ENCODE data around the gene MGP. TPM values are rescaled to one million over a fixed set of nuclear protein-coding genes. Genes with fewer than 3 reads are reported as not detected.

MGP gene
- total RNA-seq, 3 donors from 2014 or later: 0.52 to 0.55 TPM; not detected in 1

- H3K4me3 Mint-ChIP-seq: no peak overlapping the region
- H3K36me3 Mint-ChIP-seq (ENCODE audit: insufficient read depth): peaks cover 46% of the 10 kb centered on the region
- peaks cover 30% of the 10 kb centered on the region for H3K4me1 Mint-ChIP-seq (ENCODE audit: low read depth)
- H3K9me3 Mint-ChIP-seq: no peaks in the 10 kb centered on the region
- ATAC-seq: no peak
- no peak for DNase-seq
- H3K27me3 Mint-ChIP-seq (ENCODE audit: low read depth): no peaks in the 10 kb centered on the region
Observed at GRCh38 chr12:14911131-14911530, 25.5 kb upstream of the MGP start.

- peak; percentile 86 to 87 for ATAC-seq
- H3K27me3 Mint-ChIP-seq (ENCODE audit: low read depth): no peaks in the 10 kb centered on the region
- peaks cover 41% of the 10 kb centered on the region for H3K36me3 Mint-ChIP-seq (ENCODE audit: insufficient read depth)
- peak overlapping the region; percentile 51 for H3K4me3 Mint-ChIP-seq
- DNase-seq: no peak
- peaks cover 30% of the 10 kb centered on the region for H3K4me1 Mint-ChIP-seq (ENCODE audit: low read depth)
- no peaks in the 10 kb centered on the region for H3K9me3 Mint-ChIP-seq
Observed at GRCh38 chr12:14910090-14910915, 24.6 kb upstream of the MGP start.

DNA sequence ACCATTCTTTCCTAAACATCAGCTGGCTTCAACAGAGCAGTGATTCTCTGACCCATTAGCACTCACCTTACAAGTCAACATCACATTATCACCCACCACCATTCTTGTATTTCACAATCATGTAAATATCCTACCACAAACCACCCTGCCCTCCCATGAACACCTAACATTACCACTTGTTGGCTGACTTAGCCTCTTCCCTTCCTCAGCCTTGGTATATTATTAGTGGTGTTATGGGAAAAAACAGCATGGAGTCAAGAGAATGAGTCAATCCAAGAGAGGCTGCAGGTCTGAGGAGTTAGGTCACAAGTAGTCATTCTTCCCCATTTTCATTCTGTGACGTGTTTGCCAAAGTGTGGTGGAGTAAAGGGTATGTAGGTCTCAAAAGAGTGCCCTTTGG lies 22.3 kb upstream of the MGP start:
- peaks cover 21% of the 10 kb centered on the region for H3K36me3 Mint-ChIP-seq (ENCODE audit: insufficient read depth)
- ATAC-seq (no peak), DNase-seq (no peak)
- no peaks in the 10 kb centered on the region for H3K9me3 Mint-ChIP-seq
- H3K4me1 Mint-ChIP-seq (ENCODE audit: low read depth): peaks cover 32% of the 10 kb centered on the region
- H3K27me3 Mint-ChIP-seq (ENCODE audit: low read depth): no peaks in the 10 kb centered on the region
- H3K4me3 Mint-ChIP-seq: no peak overlapping the region

DNA sequence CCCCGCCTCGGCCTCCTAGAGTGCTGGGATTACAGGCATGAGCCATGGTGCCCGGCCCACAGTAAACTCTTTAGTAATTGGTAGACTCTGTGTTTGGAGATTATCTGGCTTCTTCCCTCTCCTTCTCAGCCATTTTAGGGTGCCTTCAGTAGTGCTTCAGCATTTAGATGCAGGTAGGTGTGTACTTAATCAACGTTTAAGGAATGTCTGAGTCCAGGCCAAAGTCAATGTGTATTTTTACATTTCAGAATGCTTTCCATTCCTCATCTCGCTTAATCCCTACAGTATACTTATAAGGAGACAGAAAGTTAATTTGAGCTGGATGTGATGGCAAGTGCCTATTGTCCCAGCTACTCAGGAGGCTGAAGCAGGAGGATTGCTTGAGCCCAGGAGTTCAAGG lies 20.5 kb upstream of the MGP start:
- H3K4me1 Mint-ChIP-seq (ENCODE audit: low read depth): peaks cover 31% of the 10 kb centered on the region
- DNase-seq: no peak

DNA sequence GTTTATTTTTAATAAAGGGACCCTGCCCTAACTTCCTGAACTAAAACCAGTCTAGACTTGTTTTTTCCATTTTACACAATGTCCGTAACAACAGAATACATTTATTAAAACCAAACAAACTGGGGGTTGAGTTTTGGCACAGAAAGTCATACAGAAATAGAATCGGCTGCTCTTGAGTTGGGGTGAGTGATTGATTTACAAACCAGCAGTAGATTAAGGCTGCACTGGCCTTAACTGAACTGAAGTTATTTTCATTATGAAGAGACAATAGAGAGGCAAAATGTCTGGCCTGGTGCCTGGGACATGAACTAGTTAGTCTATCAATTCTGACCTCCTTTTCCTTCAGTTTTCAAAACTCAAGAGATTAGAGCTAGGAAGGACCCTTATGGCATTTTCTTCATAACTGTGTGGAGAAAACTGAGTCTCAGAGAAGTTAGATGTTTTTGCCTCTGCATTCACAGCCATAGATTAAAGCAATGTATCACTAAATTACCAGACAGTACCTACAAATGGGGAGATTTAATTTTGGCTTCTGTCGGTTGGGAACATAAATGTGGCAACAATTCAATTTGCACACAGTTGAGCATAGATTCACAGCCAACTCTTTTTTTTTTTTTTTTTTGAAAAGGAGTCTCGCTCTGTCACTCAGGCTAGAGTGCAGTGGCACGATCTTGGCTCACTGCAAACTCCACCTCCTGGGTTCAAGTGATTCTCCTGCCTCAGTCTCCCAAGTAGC lies 19.8 kb upstream of the MGP start:
- Mint-ChIP-seq H3K27me3 (ENCODE audit: low read depth) (no peaks in the 10 kb centered on the region), H3K36me3 (ENCODE audit: insufficient read depth) (peaks cover 14% of the 10 kb centered on the region), H3K9me3 (no peaks in the 10 kb centered on the region), H3K4me3 (no peak overlapping the region), H3K4me1 (ENCODE audit: low read depth) (peaks cover 25% of the 10 kb centered on the region)
- DNase-seq (no peak), ATAC-seq (no peak)

More for the DNA sequence above, 20.5 kb upstream of the MGP start:
- no peak for ATAC-seq
- Mint-ChIP-seq H3K36me3 (ENCODE audit: insufficient read depth) (peaks cover 14% of the 10 kb centered on the region), H3K4me3 (no peak overlapping the region), H3K27me3 (ENCODE audit: low read depth) (no peaks in the 10 kb centered on the region), H3K9me3 (no peaks in the 10 kb centered on the region)

- Mint-ChIP-seq H3K4me1 (ENCODE audit: low read depth) (peaks cover 19% of the 10 kb centered on the region), H3K9me3 (no peaks in the 10 kb centered on the region), H3K4me3 (no peak overlapping the region), H3K36me3 (ENCODE audit: insufficient read depth) (peaks cover 11% of the 10 kb centered on the region), H3K27me3 (ENCODE audit: low read depth) (no peaks in the 10 kb centered on the region)
- DNase-seq: no peak
- ATAC-seq: no peak
Observed at GRCh38 chr12:14904854-14905253, 19.2 kb upstream of the MGP start.

- no peaks in the 10 kb centered on the region for H3K9me3 Mint-ChIP-seq
- DNase-seq: no peak
- ATAC-seq: no peak
- peaks cover 14% of the 10 kb centered on the region for H3K4me1 Mint-ChIP-seq (ENCODE audit: low read depth)
- no peak overlapping the region for H3K4me3 Mint-ChIP-seq
- H3K36me3 Mint-ChIP-seq (ENCODE audit: insufficient read depth): peaks cover 6% of the 10 kb centered on the region
- H3K27me3 Mint-ChIP-seq (ENCODE audit: low read depth): no peaks in the 10 kb centered on the region
Observed at GRCh38 chr12:14903386-14904098, 17.9 kb upstream of the MGP start.

- H3K9me3 Mint-ChIP-seq: no peaks in the 10 kb centered on the region
- peaks cover 9% of the 10 kb centered on the region for H3K4me1 Mint-ChIP-seq (ENCODE audit: low read depth)
- no peaks in the 10 kb centered on the region for H3K27me3 Mint-ChIP-seq (ENCODE audit: low read depth)
- ATAC-seq (no peak), DNase-seq (no peak)
- H3K36me3 Mint-ChIP-seq (ENCODE audit: insufficient read depth): no peaks in the 10 kb centered on the region
- no peak overlapping the region for H3K4me3 Mint-ChIP-seq
Observed at GRCh38 chr12:14902465-14902864, 16.8 kb upstream of the MGP start.

DNA sequence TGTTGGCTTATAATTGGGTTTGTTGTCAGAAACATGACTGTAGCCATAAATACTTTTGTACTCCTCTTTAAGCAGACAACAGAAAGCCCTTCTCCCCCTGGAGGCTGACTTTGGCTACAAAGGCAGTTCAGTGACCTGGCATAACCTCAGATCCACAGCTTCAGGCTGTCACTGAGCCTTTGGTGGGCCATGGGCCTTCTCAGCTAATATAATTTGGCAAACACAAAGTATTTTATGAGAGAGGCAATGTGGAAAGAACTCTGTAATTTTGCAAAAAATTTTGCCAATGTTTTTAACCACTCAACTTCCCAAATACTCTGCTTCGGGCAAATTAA lies 15.5 kb upstream of the MGP start:
- Mint-ChIP-seq H3K27me3 (ENCODE audit: low read depth) (no peaks in the 10 kb centered on the region), H3K4me1 (ENCODE audit: low read depth) (peaks cover 9% of the 10 kb centered on the region), H3K9me3 (no peaks in the 10 kb centered on the region), H3K4me3 (no peak overlapping the region), H3K36me3 (ENCODE audit: insufficient read depth) (no peaks in the 10 kb centered on the region)
- ATAC-seq (no peak), DNase-seq (no peak)

DNA sequence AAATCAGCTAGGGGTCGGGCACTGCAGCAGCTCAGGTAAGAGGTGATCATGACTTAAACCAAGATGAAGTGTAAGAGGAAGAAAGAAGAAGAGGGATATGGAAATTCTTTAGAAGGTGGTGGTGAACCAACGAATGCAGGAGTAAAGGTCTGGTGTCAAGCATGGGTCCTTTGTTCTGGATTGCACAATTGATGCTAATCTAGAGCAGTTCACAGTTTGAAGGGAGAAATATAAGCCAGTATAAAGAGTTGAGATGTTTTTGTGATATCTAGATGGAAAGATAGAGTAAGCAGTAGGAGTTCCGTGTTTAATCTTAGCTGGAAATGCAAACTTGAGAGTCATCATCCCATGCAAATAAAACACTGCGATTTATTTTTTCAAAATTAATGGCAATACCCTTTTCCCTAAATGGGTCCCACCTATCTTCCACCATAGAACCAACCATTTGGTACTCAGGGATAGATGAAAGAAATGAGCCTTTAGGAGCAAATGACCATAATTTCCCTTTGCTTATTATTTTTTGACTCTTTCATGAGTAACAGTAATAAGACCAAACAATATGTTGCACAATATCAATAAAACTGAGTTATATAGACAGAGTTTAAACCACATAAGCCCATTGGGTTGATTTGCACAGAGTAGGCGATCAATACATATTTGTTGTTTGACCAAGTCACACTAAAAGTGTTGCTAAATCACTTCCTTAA lies 15.0 kb upstream of the MGP start:
- H3K36me3 Mint-ChIP-seq (ENCODE audit: insufficient read depth): no peaks in the 10 kb centered on the region
- H3K4me1 Mint-ChIP-seq (ENCODE audit: low read depth): peaks cover 9% of the 10 kb centered on the region
- H3K4me3 Mint-ChIP-seq: no peak overlapping the region
- DNase-seq: no peak
- no peaks in the 10 kb centered on the region for H3K9me3 Mint-ChIP-seq
- no peak for ATAC-seq
- H3K27me3 Mint-ChIP-seq (ENCODE audit: low read depth): no peaks in the 10 kb centered on the region

GRCh38 chr12:14896521-14897169 lies 11.0 kb upstream of the MGP start:
- Mint-ChIP-seq H3K36me3 (ENCODE audit: insufficient read depth) (no peaks in the 10 kb centered on the region), H3K4me3 (no peak overlapping the region), H3K9me3 (no peaks in the 10 kb centered on the region), H3K4me1 (ENCODE audit: low read depth) (no peaks in the 10 kb centered on the region), H3K27me3 (ENCODE audit: low read depth) (no peaks in the 10 kb centered on the region)
- ATAC-seq (no peak), DNase-seq (no peak)

DNA sequence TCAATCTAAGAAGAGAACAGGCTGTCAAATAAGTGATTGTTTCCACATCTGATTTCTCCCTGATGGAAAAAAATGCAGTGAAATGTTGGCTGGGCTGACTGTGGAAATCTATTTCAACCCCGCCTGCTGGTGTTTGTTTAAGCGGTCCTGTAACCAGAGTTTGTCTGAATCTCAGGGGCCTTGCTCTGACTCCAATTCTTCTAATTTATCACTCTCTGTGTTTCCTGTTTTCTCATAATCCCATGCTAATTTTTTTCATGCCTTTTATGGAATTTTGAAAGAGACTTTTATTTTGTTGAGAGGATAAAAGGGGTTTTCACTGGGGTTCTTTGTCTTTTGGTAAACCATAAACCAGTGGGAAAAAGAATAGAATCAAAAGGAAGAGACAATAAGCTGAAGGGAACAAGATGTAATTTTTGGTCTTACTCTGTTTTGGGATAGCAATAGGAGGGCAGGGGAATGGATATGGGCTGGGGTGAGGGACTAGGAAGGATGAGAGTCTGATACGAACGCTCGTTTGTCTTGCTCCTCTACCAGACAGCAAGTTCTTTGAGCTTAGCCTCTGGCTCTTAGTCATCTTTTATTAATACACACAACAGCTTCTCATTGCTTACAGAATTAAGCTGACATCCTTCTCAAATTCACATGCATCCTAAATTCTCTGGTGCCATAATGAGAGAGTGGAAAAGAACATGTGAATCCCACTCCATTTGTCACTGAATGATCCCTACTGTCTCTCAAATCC lies 8.0 kb upstream of the MGP start:
- no peak for DNase-seq
- Mint-ChIP-seq H3K4me1 (ENCODE audit: low read depth) (no peaks in the 10 kb centered on the region), H3K27me3 (ENCODE audit: low read depth) (no peaks in the 10 kb centered on the region), H3K4me3 (no peak overlapping the region), H3K36me3 (ENCODE audit: insufficient read depth) (no peaks in the 10 kb centered on the region), H3K9me3 (no peaks in the 10 kb centered on the region)
- no peak for ATAC-seq

DNA sequence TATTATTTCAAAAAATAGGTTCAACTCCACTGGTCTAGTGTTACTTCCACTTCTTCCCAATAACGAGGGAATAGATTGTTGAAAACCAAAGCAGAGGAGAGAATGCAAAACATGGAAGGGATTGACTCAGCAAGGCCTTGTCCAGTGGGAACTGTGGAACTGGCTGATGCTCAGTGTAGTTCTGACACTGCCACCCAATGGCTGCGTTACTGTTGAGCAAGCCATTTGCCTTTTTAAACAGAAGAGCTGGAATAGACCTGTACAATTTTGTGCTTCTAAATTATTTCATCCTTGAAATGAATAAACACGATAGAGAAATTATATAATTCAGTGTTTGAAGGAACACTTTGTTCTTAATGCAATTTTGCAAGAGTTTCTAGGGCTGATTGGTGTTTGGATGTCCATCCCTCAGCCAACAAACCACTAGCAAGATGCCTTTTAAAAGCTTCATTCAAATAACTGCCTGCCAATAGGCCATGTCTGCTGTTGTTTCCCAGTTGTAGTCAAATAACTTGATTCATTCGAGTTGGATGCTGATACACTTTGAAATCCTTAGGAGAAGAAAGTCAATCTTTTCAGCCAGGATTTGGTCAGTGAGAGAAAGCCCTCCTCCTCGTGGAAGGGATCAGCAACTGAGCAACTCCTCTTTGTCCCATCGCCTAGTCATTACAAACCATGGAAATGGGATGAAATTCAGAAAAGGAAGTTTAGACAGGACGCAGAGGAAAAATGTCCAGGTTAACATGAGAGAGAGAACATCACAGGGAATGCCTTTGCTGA lies 7.3 kb upstream of the MGP start:
- H3K4me1 Mint-ChIP-seq (ENCODE audit: low read depth): no peaks in the 10 kb centered on the region
- peaks cover 2% of the 10 kb centered on the region for H3K27me3 Mint-ChIP-seq (ENCODE audit: low read depth)
- H3K4me3 Mint-ChIP-seq: no peak overlapping the region
- no peaks in the 10 kb centered on the region for H3K36me3 Mint-ChIP-seq (ENCODE audit: insufficient read depth)
- ATAC-seq (no peak), DNase-seq (no peak)
- no peaks in the 10 kb centered on the region for H3K9me3 Mint-ChIP-seq
